Endothelial cell (in vitro differentiated cells): ENCODE measurements around the gene TSSK6. TPM values are rescaled to one million over a fixed set of nuclear protein-coding genes. Genes with fewer than 3 reads are reported as not detected.

Experiments
- DNase-seq: peaks from one replicate; pipeline ENCODE4 v3.0.0; 2021; ENCODE audit warnings: low spot score
- H3K27ac Mint-ChIP-seq: one replicate; pipeline ENCODE4 v1.8.0; 2021; ENCODE audit warnings: mixed read lengths, inconsistent platforms; ENCODE audit not compliant: unreplicated experiment
- H3K27me3 Mint-ChIP-seq: one replicate; pipeline ENCODE4 v1.8.0; 2021; ENCODE audit warnings: mild to moderate bottlenecking, moderate library complexity, mixed read lengths, inconsistent platforms; ENCODE audit not compliant: unreplicated experiment
- H3K36me3 Mint-ChIP-seq: one replicate; pipeline ENCODE4 v1.8.0; 2021; ENCODE audit warnings: mild to moderate bottlenecking, low read depth, mixed read lengths, inconsistent platforms; ENCODE audit not compliant: unreplicated experiment
- H3K4me1 Mint-ChIP-seq: one replicate; pipeline ENCODE4 v1.8.0; 2021; ENCODE audit warnings: mild to moderate bottlenecking, mixed read lengths, inconsistent platforms; ENCODE audit not compliant: unreplicated experiment
- H3K4me3 Mint-ChIP-seq: one replicate; pipeline ENCODE4 v1.8.0; 2021; ENCODE audit warnings: mild to moderate bottlenecking, mixed read lengths, inconsistent platforms; ENCODE audit not compliant: unreplicated experiment
- H3K9me3 Mint-ChIP-seq: one replicate; pipeline ENCODE4 v1.8.0; 2021; ENCODE audit warnings: mixed read lengths, inconsistent platforms; ENCODE audit not compliant: unreplicated experiment
- total RNA-seq: library from RNA; stranded (reverse); fragmentation: NEBNext Ultra II Directional; extraction: Animal tissue kit (Norgen Biotek cat#: 25700); gene quantifications from one replicate; pipeline ENCODE4 v1.2.1, GENCODE V29; 2021; ENCODE audit not compliant: unreplicated experiment
- TF ChIP-seq, protein P1 (sequence below): fragments of 200-600 bp; sonication (generic); IDR thresholded peaks from one replicate; pipeline ENCODE4 v1.5.0; 2021; ENCODE audit warnings: antibody characterized with exemption; ENCODE audit not compliant: unreplicated experiment

TSSK6 gene
- total RNA-seq, 1 donor from 2014 or later, result 2.7 TPM

DNA sequence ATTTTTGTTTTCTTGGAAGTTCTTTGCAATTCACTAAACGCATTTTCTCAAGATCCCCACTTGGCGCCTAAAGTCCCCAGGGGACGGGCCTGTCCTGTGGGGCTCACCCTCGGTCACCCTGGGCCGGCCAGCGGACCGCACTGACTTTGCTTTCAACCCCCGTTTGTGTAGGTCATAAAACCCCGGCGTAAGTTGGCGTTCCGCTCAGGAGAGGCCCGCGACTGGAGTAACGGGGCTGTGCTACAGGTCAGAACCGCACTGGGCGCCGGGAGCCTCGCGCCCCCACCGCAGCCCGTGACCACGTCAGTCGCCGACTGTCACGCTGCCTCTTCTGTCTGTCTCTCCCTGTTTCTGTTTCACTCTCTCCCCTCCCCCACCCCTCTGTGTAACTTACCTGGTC, 13.6 kb downstream of the TSSK6 start:
- Mint-ChIP-seq H3K4me1 (no peaks in the 10 kb centered on the region), H3K27ac (no peak overlapping the region), H3K27me3 (peaks cover 22% of the 10 kb centered on the region), H3K4me3 (no peak overlapping the region), H3K36me3 (peaks cover 36% of the 10 kb centered on the region), H3K9me3 (no peaks in the 10 kb centered on the region)
- TF ChIP-seq, protein P1, sequence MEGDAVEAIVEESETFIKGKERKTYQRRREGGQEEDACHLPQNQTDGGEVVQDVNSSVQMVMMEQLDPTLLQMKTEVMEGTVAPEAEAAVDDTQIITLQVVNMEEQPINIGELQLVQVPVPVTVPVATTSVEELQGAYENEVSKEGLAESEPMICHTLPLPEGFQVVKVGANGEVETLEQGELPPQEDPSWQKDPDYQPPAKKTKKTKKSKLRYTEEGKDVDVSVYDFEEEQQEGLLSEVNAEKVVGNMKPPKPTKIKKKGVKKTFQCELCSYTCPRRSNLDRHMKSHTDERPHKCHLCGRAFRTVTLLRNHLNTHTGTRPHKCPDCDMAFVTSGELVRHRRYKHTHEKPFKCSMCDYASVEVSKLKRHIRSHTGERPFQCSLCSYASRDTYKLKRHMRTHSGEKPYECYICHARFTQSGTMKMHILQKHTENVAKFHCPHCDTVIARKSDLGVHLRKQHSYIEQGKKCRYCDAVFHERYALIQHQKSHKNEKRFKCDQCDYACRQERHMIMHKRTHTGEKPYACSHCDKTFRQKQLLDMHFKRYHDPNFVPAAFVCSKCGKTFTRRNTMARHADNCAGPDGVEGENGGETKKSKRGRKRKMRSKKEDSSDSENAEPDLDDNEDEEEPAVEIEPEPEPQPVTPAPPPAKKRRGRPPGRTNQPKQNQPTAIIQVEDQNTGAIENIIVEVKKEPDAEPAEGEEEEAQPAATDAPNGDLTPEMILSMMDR, result no peak
- no peak for DNase-seq

DNA sequence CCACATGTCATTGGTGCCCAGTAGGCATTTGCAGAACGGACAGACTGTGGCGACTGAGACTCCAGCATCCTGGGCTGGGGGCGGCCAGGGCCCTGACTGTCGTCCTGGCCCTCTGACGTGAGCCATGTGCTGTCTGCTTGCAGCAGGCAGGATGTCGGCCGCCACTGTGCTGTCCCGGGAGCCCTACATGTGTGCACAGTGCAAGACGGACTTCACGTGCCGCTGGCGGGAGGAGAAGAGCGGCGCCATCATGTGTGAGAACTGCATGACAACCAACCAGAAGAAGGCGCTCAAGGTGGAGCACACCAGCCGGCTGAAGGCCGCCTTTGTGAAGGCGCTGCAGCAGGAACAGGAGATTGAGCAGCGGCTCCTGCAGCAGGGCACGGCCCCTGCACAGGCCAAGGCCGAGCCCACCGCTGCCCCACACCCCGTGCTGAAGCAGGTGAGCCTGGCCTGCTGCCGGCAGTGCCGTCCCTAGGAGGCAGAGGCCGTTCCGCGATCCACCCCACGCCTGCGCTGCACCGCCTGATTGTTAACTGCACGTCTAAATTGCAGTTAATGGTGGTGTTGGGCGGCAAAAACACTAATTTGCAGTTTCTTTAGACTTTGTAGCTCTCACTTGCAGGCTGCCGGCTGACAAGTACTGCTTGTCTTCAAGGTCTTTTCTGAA, 14.2 kb downstream of the TSSK6 start:
- H3K27me3 Mint-ChIP-seq, result peaks cover 22% of the 10 kb centered on the region
- H3K27ac Mint-ChIP-seq, result no peak overlapping the region
- no peak overlapping the region for H3K4me3 Mint-ChIP-seq
- H3K9me3 Mint-ChIP-seq, result no peaks in the 10 kb centered on the region
- DNase-seq, result no peak
- no peaks in the 10 kb centered on the region for H3K4me1 Mint-ChIP-seq
- peaks cover 34% of the 10 kb centered on the region for H3K36me3 Mint-ChIP-seq
- TF ChIP-seq, protein P1, result no peak

- Mint-ChIP-seq H3K27me3 (peaks cover 25% of the 10 kb centered on the region), H3K36me3 (peaks cover 44% of the 10 kb centered on the region), H3K27ac (no peak overlapping the region), H3K9me3 (no peaks in the 10 kb centered on the region), H3K4me1 (no peaks in the 10 kb centered on the region), H3K4me3 (no peak overlapping the region)
- TF ChIP-seq, protein P1, result no peak
- no peak for DNase-seq
Observed at GRCh38 chr19:19499272-19499995, 15.9 kb downstream of the TSSK6 start.

DNA sequence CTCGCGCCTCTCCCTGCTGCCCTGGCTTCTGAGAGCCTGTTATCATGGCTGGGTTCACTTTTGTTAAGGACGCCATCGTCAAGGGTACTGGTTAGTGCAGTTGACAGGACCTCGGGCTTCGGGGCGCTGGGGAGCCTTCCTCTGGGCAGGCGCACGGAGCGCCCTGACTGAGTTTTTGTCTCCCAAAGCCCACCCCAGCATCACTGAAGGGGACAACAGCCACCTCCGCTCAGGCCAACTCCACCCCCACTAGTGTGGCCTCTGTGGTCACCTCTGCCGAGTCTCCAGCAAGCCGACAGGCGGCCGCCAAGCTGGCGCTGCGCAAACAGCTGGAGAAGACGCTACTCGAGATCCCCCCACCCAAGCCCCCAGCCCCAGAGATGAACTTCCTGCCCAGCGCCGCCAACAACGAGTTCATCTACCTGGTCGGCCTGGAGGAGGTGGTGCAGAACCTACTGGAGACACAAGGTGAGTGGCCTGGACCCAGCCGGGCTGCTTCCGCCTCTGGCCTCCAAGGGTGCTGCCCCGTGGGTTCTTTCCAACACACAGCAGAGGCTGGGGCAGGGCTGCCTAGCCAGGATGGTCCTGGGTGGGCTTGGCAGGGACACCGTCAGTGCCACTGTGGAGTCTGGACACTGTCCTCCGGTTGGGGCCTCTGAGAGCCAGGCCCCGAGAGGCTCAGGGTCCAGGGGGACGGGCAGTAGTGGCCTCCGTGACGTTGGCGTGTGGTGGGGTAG, 16.9 kb downstream of the TSSK6 start:
- Mint-ChIP-seq H3K4me3 (no peak overlapping the region), H3K4me1 (no peaks in the 10 kb centered on the region), H3K27ac (no peak overlapping the region), H3K9me3 (no peaks in the 10 kb centered on the region), H3K27me3 (peaks cover 27% of the 10 kb centered on the region), H3K36me3 (peaks cover 39% of the 10 kb centered on the region)
- TF ChIP-seq, protein P1, result no peak
- DNase-seq, result no peak
